HG02610 (cell line): Measurements from ENCODE around the gene LRP1B.
A peak's percentile ranks its signal among the peaks of the same experiment; 100 is the strongest.

Source experiments
- ATAC-seq: cut with Tn5 transposase; IDR thresholded peaks from one replicate; pipeline ENCODE4 v1.9.1; 2021; ENCODE audit warnings: mild to moderate bottlenecking, moderate library complexity; ENCODE audit not compliant: unreplicated experiment

The LRP1B gene

DNA sequence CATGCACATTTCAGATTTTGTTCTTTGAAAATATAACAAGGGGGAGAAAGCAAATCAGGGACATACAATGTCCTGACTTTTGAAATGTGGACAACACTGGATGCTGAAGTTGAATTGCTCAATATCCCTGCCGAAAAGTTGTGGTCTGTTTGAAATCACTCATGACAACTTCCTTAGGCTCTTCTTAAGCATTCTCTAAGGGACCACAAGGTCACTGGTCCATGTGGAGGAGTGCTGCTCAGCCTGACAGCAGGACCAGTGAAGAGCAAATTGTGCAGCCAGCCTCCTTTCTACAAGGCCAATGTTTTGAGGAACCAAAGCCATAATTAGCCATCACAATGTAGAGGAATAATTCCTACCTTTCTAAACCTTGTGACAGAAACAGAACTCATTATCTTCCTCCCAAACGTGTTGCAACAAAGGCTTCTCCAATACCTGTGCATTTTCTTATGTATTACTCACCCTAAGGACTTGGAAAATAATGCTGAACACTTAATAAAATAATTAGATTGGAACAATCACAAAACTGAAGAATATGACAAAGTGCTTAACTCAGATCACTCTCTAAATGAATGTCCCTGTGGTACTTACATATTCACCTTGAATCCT lies 1873.0 kb downstream of the LRP1B start:
- ATAC-seq = no peak

DNA sequence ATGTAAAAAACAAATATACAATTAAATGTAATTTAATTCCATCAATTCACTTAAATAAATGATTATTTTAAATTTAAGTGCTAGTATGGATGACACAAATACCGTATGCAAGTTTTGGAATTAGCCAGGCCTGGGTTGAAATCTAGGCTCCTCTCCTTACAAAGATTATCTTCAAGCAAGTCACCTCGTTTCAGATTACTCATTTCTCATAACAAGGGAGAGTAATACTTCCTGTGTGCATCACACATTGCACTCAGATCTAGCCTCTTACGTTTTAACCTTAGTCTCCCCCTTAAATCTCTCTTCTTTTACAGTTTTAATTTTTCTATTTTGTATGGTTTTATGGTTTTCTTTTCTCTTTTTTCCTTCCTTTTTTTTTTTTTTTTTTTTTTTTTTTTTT lies 1874.7 kb downstream of the LRP1B start:
- ATAC-seq = peak; percentile 53

DNA sequence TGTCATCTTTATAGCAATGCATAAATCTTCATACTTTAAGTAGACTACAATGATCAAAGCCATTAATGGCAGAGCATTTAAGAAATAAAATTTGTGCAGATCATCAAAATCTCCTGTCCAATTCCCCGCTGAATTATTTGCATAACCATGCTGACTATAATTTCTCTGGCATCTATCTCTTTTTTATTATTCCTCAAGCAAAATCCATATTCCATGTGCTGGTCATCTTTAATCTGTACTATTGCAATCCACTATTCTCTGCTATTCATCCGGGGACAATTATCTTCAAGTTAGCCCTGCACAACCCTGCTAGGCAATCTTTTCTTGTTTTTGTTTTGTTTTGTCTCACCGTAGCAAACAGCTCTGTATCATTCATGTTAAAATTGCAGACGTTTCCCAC lies 1881.0 kb downstream of the LRP1B start:
- no peak for ATAC-seq

DNA sequence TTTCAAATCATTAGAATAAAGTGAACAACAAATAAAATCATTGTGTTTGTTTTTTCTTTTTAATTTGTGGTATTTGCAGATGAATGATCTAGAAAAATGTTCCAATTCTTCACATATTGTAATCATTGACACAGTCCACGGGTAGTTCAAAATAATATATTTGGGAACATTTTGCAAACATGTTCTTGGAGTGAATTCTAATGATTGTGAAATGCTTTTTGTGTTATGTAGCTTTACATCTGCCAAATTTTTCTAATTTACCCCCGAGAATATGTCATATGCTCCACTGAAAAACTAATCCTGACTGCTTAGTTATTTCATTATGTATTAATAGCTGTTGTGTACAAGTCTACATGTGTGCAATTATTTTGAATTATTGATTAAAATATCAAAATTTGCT lies 1882.2 kb downstream of the LRP1B start:
- ATAC-seq = no peak

DNA sequence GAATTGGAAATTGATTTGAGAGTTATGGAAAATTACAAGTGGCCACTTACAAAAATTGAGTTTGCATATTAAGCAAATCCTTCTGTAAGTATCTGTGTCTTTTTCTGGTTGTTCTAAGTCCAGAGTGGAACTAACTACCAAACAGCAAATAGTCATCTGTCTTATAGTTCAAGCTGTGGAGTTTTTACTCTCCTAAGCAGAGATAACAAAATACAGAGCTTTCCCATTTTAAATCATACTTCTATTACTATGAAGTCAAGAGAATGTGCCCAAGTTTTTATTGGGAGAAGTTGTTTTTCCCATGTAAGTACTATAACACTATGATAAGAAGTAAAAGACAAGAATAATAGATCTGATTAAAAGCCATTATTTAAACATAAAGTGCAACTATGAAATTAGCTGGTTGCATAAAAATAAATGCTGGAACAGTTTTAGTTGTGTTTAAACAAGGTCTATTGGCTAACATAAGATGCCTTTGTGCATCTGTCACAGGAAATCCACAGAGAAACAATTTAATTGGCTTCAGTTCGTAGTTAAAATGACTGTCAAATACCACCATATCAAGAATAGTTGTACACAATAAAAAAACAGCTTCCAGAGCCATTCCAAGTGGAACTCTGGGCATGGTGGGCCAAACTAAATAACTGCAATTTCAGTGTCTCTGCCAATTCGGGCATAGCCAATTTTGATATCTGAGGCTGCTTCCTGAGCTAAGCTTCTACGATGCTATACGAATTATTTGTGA lies 1883.2 kb downstream of the LRP1B start:
- ATAC-seq = no peak

DNA sequence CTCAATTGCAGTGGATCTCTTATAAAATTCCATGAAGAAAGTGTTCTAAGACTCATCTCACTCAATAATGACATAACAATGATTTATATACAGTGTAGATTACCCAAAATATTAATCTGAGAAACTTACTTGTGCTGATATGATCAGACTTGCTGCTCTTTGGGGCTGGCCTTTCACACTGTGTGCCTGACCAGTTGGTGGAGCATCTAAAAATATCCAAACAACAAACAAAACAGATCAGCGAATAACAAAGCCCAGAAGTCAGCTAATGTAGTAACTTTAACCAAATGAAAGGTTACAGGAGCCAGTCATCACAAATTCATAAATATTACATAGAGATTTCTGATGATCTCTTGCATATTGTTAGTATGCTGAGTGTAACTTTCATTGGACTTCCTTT lies 1883.9 kb downstream of the LRP1B start:
- no peak for ATAC-seq

DNA sequence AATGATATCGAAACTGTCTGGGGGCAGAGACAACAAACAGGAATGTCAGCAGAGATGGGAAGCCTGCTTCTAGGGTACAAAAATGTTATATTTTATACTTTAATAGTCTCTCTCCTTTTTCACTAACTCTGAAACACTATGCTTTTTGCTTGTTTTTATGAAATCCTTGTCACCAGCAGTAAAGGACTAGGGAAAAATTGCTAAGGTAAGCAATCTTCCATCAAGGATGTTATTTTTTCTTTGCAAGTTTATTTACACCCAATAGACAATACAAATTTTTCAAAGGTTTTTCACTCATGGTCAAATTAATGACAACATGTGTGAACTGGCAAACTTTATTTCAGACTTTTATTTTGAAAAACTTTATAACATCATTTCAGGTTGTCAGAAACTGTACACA lies 1884.8 kb downstream of the LRP1B start:
- no peak for ATAC-seq

DNA sequence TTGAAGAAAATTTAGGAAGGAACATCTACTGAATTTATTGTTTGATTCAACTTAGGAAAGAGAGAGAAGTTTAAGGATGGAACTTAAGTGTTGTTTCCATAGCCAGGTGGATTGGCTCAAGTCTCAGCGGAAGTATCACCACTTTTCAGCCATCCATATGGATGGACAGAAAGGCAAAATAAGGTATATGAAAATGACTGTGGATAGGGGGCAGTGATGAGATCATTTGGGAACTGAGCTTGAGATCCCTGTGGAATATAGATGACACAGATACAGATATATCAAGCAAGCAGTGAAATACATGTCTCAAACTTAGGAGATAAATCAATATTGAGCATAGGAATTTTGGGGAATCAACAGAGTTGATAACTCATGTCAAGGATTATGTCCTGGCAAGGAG lies 1887.9 kb downstream of the LRP1B start:
- ATAC-seq = no peak

DNA sequence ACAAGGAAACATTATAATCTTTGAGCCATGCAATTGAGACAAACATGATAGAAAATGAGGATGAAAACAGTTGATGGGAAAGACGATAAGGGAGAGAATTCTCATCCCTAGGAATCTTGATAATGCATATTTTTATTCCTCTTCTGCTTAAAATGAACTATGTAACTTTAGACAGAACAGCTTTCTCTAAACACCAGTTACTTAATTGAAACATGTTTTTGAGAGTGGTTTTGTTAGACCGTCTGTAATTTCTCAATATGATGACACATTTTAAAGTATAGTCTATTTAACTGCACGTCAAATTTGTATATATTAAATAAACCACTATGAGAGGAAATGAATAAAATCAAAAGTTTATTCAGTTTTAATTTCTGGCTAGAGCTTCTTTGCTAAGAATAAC lies 1896.7 kb downstream of the LRP1B start:
- no peak for ATAC-seq

DNA sequence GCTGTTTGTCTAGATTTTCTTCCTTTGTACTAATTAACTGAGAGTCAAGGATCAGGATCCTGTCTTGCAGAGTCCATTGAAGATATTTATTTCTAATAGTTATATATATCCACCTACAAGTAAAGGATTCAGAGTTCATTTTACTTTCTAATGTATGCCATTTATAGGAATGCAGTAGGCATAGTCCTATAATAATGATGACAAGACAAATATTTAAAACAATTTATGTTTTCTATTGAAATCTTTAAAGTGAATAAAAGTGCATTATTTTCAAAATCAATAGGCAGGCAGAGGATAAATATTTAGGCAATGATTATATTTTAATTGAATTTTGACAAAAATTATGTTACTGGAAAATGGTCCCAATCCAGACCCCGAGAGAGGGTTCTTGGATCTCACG lies 1919.9 kb downstream of the LRP1B start:
- no peak for ATAC-seq

DNA sequence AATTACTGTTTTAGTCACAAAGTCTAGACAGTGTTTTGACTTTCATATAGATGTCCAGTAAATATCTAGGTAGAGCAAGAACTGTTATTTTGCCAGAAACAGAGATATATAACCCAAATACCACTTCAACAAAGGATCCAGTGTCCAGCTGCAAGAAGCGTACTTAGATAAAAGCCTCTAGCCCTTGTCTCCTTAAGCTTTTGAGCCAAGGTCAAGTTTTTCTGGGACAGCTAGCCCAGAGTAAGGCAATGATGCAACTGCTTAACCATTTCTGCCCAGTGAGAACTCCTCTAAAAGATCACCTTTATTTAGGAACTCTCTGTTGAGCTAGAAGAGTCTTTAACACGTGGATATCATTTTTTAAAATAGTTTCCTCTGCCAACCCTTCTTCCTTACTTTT lies 1925.7 kb downstream of the LRP1B start:
- ATAC-seq = no peak

DNA sequence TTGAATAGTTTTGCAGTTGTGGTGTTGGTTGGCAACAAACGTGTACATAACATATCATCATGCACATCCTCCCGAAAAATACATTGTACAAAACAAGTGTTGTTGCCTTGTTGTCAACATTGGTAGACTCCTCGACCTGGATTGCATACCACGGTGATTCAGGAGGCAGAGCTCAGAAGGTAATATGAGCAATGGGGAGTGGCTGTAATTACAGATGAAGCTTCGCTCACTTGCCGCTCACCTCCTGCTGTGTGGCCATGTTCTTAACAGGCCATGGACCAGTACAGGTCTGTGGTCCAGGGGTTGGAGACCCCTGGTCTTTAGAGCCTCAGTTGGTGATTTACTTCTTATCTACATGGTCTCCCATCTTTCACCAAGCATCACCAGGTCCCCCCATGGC lies 1927.5 kb downstream of the LRP1B start:
- no peak for ATAC-seq

DNA sequence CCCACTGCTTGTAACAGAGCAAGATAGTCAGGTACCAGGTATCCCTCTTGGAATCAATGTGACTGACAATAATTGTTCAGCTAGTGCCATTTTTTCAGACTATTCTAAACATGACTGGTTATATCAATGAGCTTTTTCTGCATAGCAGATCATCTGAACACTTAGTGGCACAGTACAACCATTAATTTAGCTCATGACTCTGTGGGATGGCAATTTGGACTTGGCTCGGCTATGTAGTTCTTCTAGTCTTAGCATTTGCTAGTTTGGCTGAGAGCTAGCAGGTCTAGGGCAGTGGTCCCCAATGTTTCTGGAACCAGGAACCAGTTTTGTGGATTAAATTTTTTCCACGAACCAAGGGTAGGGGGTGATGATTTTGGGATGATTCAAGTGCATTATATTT lies 1929.2 kb downstream of the LRP1B start:
- ATAC-seq = no peak

DNA sequence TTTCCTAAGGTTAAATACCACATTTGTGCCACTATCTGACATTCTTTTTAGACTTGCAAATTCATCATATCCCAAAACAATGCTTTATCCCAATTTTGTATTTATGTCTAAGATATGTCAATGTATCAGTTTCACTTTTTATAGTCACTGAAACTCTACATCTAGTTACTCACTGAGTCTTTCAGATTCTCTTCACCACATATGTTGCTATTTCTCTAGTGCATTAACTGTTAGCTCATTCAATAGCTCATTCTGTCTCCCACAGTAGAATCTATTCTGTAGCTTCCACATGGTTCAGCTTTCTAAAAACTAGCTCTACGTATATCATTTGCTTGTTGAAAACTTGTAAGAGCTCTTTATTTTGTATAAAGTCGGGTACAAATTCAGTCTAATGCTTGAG lies 1930.1 kb downstream of the LRP1B start:
- no peak for ATAC-seq

DNA sequence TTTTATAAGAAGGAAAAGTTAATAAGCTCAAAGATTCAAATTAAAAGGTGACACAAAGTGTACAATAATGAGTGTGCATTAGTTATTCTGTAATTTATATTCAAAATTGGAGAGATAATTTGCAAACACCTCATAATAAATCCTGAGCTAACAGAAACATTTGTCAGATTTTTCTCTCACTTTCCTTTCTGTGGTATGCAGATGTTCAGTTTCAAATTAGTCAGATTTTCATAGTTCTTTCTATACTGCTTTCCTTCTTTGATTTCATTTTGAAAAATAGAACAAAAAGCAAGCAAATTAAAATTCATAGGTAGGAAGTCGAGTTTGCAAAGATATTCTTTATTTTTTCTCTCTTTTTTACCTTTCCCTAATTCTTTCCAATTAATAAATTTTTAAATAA lies 1930.5 kb downstream of the LRP1B start:
- no peak for ATAC-seq

DNA sequence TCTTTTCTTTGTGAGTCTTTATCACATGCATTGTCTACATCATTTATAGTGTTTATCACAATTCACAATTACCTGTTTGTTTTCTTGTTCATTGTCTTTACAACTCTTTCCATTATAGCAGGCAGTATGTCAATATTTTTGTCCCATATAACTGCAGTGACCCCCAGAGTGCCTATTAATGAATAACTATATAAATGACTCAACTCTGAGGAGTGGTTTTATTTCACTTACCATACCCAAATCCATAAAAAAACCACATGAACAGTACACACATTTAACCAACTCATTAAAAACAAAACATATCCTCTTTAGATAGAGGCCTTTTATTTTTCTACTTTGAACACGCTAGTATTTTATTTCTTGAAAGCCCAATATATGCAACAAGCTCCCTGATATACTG lies 1931.5 kb downstream of the LRP1B start:
- no peak for ATAC-seq

DNA sequence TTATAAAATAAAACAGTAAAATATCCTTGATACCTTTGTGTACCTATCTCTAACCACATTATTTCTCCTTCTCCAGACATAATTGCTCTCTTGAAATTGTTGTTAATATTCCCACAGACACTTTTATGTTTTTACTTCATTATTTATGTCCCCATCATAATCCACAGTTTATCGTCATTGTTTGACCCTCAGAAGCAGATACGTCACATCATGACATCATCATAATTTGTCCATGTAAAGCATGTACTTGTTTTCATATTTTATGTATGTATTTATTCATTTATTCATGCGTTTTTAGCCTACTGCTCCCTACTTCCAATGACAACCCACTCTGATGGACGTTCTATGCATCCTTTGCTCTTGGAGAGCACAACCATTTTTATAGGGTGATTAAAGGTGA lies 1943.7 kb downstream of the LRP1B start:
- ATAC-seq = no peak

DNA sequence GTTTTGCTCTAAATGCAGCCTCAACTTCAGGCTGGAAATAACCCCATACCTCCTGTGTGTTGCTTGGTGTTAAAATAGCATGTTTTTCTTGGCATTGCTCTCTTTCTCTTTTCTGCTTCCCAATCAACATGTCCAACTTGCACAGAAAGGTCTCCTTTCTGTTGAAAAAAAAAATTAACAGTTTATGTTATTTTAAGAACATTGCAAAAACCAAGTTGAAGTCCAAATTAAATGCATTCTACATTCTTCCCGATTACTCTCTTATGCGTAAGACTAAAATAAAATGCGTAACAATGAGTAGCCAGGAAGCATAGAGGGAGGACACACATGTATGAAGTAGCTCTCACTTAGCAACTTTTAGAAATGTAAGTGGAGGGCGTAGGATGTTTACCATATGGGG lies 1944.5 kb downstream of the LRP1B start:
- ATAC-seq = no peak

DNA sequence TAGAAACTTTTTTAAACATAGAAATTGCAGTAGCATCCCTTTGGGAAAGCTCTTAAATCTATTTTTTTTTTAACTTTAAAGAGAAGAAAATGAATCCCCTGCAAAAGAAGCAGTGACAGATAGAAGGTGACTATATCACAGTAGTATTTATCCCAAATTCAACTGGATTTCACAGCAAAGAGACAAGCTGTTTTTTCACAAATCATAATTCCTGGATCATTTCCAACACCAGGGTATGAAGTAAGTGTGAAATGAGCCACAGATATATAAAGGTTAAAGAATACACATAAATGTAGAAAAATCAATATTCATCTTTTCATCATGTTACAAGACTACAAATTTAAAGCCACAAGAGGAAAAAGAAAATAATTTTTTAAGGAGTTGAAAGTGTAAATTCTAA lies 1945.7 kb downstream of the LRP1B start:
- ATAC-seq = no peak

DNA sequence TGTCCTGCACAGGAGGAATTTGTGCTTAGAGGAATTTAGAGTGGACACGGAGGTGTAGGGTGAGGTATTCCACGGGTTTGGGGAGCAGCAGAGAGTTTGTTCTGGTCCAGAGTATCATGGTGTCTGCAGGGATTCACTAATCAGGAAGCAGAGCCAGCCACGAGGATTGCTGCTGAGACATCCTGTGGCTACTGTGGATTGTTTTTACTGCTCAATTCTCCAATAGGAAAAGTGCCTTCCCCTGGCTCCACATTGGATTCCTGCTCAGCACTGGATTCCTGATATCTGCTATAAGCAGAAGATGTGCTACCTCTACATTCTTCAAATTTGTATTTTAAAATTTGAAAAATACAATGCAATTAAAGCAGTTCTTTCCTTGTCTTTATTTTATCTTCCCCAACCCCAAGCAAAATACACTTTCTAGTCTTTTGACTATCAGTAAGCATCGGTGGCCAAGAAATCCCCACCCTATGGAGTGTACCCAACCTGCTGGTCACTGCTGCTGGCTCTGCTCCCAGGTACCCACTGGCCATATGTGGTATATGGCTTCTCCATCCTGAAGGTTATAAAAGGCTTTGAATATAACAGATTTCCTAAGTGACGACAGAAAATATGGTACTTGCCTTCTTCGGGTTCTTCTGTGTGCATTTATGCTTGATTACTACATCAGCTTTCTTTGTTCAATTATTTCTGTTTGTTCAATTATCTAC lies 1947.6 kb downstream of the LRP1B start:
- no peak for ATAC-seq
